ENCODE data around the gene PPP6R3.
"Not testable (repeated sequence)": the region's sequence is repeated elsewhere in the genome, so short reads cannot be mapped to it uniquely, and the experiment has no call there.

Gene PPP6R3

DNA sequence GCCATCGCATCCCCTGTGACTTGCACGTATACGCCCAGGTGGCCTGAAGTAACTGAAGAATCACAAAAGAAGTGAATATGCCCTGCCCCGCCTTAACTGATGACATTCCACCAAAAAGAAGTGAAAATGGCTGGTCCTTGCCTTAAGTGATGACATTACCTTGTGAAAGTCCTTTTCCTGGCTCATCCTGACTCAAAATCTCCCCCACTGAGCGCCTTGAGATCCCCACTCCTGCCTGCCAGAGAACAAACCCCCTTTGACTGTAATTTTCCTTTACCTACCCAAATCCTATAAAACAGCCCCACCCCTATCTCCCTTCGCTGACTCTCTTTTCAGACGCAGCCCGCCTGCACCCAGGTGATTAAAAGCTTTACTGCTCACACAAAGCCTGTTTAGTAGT lies 171.8 kb downstream of the PPP6R3 start:
- not testable (repeated sequence) for H3K4me1 Mint-ChIP-seq; H3K27ac Mint-ChIP-seq; H3K9me3 Mint-ChIP-seq; ATAC-seq (ENCODE audit: low read depth); H3K36me3 Mint-ChIP-seq; DNase-seq (ENCODE audit: low spot score in 2 of 2); H3K4me3 Mint-ChIP-seq
- H3K27me3 Mint-ChIP-seq: peaks cover 20% of the 10 kb centered on the region

DNA sequence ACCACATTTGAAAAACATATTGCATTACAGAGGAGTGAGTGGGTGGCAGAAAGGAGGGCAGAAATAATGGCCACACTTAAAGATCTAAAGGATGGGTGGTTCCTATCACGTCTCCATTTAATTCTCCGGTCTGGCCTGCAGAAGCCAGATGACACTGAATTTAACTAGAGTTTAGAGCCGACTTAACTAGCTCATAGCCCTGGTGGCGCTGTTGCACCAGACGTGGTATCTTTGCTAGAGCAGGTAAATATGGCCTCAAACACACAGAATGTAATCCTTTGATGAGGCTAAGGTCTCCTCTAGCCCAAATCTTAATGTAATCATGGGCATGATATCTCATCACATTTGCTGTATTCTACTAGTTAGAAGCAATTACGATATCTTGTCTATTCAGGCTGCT lies 172.2 kb downstream of the PPP6R3 start:
- H3K27me3 Mint-ChIP-seq: peaks cover 24% of the 10 kb centered on the region
- no peak overlapping the region for H3K27ac Mint-ChIP-seq
- no peak for DNase-seq (ENCODE audit: low spot score in 2 of 2)
- no peaks in the 10 kb centered on the region for H3K9me3 Mint-ChIP-seq
- no peaks in the 10 kb centered on the region for H3K4me1 Mint-ChIP-seq
- ATAC-seq (ENCODE audit: low read depth): peak; percentile 31
- no peaks in the 10 kb centered on the region for H3K36me3 Mint-ChIP-seq
- H3K4me3 Mint-ChIP-seq: no peak overlapping the region

DNA sequence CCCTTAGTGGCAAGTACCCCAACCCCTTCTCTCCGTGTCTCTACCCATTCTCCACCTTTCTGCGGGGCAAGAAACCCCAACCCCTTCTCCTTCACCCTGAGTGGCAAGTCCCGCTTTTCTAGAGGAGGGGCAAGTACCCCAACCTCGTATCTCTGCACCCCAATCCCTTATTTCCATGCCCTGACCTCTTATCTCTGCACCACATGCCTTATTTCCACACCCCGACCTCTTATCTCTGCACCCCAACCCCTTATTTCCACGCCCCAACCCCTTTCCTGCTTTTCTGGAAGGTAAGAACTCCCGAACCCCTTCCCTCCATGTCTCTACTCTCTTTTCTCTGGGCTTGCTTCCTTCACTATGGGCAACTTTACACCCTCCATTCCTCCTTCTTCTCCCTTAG lies 174.1 kb downstream of the PPP6R3 start:
- H3K27ac Mint-ChIP-seq: not testable (repeated sequence)

DNA sequence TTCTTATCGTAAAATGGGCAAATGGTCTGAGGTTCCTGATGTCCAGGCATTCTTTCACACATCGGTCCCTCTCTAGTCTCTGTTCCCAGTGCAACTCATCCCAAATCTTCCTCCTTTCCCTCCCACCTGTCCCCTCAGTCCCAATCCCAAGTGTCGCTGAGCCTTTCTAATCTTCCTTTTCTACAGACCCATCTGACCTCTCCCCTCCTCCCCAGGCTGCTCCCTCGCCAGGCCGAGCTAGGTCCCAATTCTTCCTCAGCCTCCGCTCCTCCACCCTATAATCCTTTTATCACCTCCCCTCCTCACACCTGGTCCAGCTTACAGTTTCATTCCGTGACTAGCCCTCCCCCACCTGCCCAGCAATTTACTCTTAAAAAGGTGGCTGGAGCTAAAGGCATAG lies 174.6 kb downstream of the PPP6R3 start:
- ATAC-seq (ENCODE audit: low read depth); H3K4me1 Mint-ChIP-seq; DNase-seq (ENCODE audit: low spot score in 2 of 2); H3K27ac Mint-ChIP-seq; H3K4me3 Mint-ChIP-seq; H3K9me3 Mint-ChIP-seq; H3K36me3 Mint-ChIP-seq: not testable (repeated sequence)
- H3K27me3 Mint-ChIP-seq: peaks cover 29% of the 10 kb centered on the region

More for the DNA sequence above, 174.1 kb downstream of the PPP6R3 start:
- H3K9me3 Mint-ChIP-seq; H3K4me3 Mint-ChIP-seq; H3K36me3 Mint-ChIP-seq; ATAC-seq (ENCODE audit: low read depth); H3K4me1 Mint-ChIP-seq; DNase-seq (ENCODE audit: low spot score in 2 of 2): not testable (repeated sequence)
- peaks cover 29% of the 10 kb centered on the region for H3K27me3 Mint-ChIP-seq

DNA sequence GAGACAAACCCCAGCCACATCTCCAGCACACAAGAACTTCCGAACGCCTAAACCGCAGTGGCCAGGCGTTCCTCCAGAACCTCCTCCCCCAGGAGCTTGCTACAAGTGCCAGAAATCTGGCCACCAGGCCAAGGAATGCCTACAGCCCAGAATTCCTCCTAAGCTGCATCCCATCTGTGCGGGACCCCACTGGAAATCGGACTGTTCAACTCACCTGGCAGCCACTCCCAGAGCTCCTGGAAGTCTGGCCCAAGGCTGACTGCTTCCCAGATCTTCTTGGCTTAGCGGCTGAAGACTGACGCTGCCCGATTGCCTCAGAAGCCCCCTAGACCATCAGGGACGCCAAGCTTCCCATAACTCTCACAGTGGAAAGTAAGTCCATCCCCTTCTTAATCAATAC lies 175.3 kb downstream of the PPP6R3 start:
- not testable (repeated sequence) for DNase-seq (ENCODE audit: low spot score in 2 of 2); H3K9me3 Mint-ChIP-seq; H3K27ac Mint-ChIP-seq; H3K36me3 Mint-ChIP-seq; ATAC-seq (ENCODE audit: low read depth); H3K4me1 Mint-ChIP-seq; H3K4me3 Mint-ChIP-seq
- H3K27me3 Mint-ChIP-seq: peaks cover 31% of the 10 kb centered on the region

DNA sequence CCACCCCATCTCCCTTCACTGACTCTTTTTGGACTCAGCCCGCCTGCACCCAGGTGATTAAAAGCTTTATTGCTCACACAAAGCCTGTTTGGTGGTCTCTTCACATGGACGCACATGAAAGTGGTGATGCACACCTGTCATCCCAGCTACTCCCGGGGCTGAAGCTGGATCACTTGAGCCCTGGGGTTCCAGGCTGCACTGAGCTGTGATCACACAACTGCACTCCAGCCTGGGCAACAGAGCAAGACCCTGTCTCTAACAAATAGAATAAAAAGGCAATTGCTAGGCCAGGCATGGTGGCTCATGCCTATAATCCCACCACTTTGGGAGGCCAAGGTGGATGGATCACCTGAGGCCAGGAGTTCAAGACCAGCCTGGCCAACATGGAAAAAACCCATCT lies 178.8 kb downstream of the PPP6R3 start:
- H3K4me1 Mint-ChIP-seq; H3K4me3 Mint-ChIP-seq; H3K27ac Mint-ChIP-seq; ATAC-seq (ENCODE audit: low read depth); H3K36me3 Mint-ChIP-seq; H3K9me3 Mint-ChIP-seq; DNase-seq (ENCODE audit: low spot score in 2 of 2): not testable (repeated sequence)
- peaks cover 29% of the 10 kb centered on the region for H3K27me3 Mint-ChIP-seq

DNA sequence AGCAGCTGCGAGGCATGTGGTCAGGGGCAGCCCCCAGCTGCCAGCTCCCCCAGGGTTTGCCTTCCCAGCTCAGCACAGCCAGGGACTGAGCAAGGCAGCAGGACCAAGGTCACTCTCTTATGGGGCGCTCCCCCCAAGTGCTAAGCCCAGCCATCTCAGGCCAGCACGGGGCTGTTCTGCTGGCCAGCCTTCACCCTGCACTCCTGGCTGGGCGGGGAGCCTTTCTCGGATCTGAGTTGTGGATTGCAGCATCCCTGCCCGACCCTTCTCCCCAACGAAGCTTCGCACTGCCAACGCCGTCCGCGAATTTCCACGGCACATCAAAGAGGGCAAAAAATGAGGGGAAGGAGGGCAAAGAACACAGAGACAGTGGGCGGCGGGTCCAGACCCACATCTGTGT lies 181.3 kb downstream of the PPP6R3 start:
- no peak overlapping the region for H3K27ac Mint-ChIP-seq
- H3K36me3 Mint-ChIP-seq: peaks cover 2% of the 10 kb centered on the region
- no peaks in the 10 kb centered on the region for H3K4me1 Mint-ChIP-seq
- DNase-seq (ENCODE audit: low spot score in 2 of 2): no peak
- peaks cover 8% of the 10 kb centered on the region for H3K9me3 Mint-ChIP-seq
- no peak for ATAC-seq (ENCODE audit: low read depth)
- peaks cover 14% of the 10 kb centered on the region for H3K27me3 Mint-ChIP-seq
- H3K4me3 Mint-ChIP-seq: no peak overlapping the region

DNA sequence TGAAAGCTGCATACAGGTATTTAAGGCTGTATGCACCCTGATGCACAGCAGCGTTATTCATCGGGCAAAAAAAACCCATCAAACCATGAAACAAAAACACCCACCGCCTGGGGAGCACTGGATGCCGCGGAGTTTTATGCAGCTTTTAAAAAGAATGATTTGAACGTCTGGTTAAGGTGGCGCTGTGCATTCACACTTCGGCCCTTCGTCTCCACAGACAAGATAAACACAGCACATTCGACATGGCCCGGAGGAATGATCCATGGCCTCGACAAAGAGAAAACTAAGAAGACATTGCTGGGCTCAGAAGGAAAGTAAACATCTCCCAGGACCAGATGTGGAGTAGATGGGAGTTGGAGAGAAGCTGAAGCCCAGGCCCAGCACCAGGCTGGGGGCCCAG lies 183.0 kb downstream of the PPP6R3 start:
- H3K4me3 Mint-ChIP-seq: no peak overlapping the region

DNA sequence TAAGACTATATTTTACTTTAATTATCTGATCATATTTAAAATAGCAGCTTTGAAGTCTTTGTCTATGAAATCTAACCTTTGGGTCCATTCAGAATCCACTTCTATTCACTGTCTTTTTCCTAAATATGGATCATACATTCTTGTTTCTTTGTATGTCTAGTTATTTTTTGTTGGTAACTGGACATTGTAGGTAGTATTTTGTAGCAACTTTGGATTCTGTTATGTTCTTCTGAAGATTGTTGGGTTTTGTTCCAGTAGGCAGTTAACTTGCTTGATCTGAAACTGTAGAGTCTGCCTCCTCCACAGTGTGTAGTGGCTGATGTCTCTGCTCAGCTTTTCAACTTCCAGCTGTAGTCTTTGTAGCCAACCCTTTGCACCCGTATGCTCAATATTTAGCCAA lies 186.3 kb downstream of the PPP6R3 start:
- Mint-ChIP-seq H3K4me1 (no peaks in the 10 kb centered on the region), H3K4me3 (no peak overlapping the region), H3K36me3 (peaks cover 2% of the 10 kb centered on the region), H3K27me3 (peaks cover 3% of the 10 kb centered on the region), H3K9me3 (peaks cover 14% of the 10 kb centered on the region), H3K27ac (no peak overlapping the region)
- no peak for ATAC-seq (ENCODE audit: low read depth)
- DNase-seq (ENCODE audit: low spot score in 2 of 2): no peak

More for the DNA sequence above, 183.0 kb downstream of the PPP6R3 start:
- Mint-ChIP-seq H3K27ac (no peak overlapping the region), H3K27me3 (peaks cover 3% of the 10 kb centered on the region), H3K4me1 (no peaks in the 10 kb centered on the region), H3K36me3 (peaks cover 2% of the 10 kb centered on the region), H3K9me3 (peaks cover 14% of the 10 kb centered on the region)
- ATAC-seq (ENCODE audit: low read depth): no peak
- no peak for DNase-seq (ENCODE audit: low spot score in 2 of 2)

DNA sequence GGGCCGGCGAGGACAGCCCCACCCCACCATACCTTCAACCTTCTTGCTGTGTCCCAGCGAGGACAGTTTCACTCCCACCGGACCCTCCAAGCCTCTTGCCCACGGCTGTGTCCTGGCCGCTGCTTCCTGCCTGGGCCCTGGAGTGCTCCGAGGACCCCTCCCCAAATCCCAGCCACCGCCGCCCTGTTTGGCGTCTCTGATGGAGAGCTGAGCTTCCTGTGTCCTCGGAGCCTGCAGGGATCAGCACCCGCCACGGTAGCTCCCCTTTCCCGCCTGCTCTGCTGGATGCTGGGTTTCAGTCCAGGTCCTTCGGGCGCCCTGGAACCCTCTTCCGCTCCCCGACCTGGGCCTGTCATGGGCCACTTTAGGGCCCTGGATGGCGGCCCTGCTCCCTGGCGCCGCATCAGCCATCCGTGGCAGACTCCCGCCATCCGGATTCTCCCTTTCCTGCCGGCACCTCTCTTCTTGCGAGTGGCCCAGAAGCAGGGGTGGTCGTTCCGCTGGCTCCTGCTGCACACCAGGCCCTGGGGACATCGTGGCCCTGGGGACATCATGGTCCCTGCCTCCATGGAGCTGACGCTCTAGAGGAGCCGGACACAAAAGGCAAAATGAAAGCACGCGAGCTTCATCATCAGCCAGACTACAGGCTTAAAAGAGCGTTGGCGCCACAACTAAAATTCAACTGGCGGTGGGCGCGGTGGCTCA lies 189.5 kb downstream of the PPP6R3 start:
- peaks cover 2% of the 10 kb centered on the region for H3K4me1 Mint-ChIP-seq
- H3K9me3 Mint-ChIP-seq: peaks cover 10% of the 10 kb centered on the region
- ATAC-seq (ENCODE audit: low read depth) (no peak), DNase-seq (ENCODE audit: low spot score in 2 of 2) (no peak)
- no peaks in the 10 kb centered on the region for H3K36me3 Mint-ChIP-seq
- H3K4me3 Mint-ChIP-seq: no peak overlapping the region
- peaks cover 6% of the 10 kb centered on the region for H3K27me3 Mint-ChIP-seq
- H3K27ac Mint-ChIP-seq: no peak overlapping the region

DNA sequence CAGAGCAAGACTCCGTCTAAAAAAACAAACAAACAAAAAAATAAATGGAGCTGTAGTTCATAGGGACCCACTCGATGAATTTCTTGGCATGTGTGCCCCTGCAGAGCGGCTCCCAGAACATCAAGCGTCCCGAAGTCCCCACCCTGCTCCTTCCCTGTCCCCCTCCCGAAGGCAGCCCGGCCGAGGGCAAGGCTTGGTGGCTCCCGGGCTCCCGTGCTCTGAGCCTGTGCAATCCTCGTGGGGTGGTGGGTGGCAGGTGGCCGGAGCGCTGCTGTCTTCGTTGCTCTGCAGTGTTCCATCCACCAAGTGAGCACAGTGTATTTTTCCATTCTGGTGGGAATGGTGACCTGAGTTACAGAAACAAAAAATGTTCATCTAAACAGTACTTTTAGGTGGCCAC lies 190.2 kb downstream of the PPP6R3 start:
- ATAC-seq (ENCODE audit: low read depth) (no peak), DNase-seq (ENCODE audit: low spot score in 2 of 2) (no peak)
- no peaks in the 10 kb centered on the region for H3K36me3 Mint-ChIP-seq
- H3K4me1 Mint-ChIP-seq: peaks cover 2% of the 10 kb centered on the region
- peaks cover 10% of the 10 kb centered on the region for H3K9me3 Mint-ChIP-seq
- no peak overlapping the region for H3K27ac Mint-ChIP-seq
- peaks cover 6% of the 10 kb centered on the region for H3K27me3 Mint-ChIP-seq
- no peak overlapping the region for H3K4me3 Mint-ChIP-seq

DNA sequence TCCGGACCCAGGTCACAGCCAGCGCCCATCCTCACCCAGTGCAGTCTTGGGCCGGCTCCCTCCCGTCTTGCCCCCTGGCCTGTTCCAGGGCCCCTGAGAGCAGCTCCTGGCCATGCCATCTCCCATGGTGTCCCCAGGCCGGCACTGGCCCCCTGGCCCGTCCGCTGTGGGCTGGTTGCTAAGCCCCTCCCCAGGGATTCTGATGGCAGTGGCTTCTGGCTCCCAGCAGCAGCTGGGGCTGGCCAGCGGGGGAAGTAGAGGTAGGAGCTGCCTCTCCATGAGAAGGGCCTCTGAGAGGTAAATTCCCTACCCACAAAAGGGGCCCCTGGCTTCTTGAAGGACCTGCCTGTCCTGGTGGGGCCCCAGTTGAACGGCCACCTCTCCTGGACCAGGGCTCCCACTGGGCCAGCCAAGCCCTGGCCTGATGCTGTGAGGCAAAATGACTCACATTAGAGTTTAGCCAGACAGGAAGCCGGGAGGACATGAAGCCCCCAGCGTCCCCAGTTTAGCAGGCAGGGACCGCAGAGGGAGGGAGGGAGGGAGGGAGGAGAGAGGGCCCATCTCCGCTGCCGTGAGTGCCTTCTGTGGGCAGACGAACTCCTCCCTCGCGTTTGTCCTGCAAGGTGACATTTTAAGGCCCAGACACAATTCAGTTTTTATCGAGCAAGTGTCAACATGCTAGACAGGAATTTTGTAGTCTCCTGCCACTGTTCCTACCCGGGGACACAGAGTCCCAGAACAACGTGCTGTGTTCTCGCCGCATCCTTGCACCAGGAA lies 190.8 kb downstream of the PPP6R3 start:
- Mint-ChIP-seq H3K36me3 (no peaks in the 10 kb centered on the region), H3K4me1 (peaks cover 2% of the 10 kb centered on the region), H3K4me3 (no peak overlapping the region), H3K27ac (no peak overlapping the region), H3K9me3 (peaks cover 9% of the 10 kb centered on the region), H3K27me3 (peaks cover 9% of the 10 kb centered on the region)
- no peak for DNase-seq (ENCODE audit: low spot score in 2 of 2)
- no peak for ATAC-seq (ENCODE audit: low read depth)

DNA sequence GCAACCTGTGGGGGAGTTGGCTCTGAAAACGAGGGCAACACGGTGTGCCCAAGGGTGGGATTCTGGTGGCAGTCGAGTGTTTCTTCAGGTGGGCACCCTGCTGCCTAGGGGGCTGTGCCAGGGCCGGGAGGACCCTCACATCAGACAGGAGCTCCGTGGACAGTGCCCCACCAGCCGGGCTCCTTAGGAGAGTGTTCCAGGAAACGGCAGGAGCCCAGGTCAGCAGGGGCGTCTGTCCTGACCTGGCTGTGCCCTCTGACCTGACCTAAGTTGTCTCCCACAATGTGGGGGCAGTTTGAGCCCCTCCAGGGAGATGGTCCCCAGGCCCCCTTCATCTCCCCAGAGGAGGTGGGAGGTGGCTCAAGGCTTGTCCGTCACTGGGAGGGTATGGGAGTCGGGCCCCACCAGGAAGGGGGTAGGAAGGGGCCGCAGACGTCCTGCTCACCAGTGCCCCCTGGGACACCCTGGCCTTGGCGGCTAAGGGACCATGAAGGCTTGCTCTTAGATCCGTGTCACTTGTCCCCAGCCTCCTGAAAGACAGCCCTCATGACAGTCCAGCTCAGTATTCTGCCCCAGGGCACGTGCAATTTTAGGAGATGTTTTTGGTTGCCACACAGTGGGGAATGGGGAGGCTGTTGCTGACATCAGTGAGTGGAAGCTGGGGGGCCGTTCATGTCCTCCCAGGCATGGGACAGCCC lies 191.6 kb downstream of the PPP6R3 start:
- Mint-ChIP-seq H3K27ac (no peak overlapping the region), H3K4me1 (peaks cover 2% of the 10 kb centered on the region), H3K9me3 (peaks cover 5% of the 10 kb centered on the region), H3K27me3 (peaks cover 10% of the 10 kb centered on the region), H3K36me3 (no peaks in the 10 kb centered on the region), H3K4me3 (no peak overlapping the region)
- DNase-seq (ENCODE audit: low spot score in 2 of 2) (no peak), ATAC-seq (ENCODE audit: low read depth) (no peak)

DNA sequence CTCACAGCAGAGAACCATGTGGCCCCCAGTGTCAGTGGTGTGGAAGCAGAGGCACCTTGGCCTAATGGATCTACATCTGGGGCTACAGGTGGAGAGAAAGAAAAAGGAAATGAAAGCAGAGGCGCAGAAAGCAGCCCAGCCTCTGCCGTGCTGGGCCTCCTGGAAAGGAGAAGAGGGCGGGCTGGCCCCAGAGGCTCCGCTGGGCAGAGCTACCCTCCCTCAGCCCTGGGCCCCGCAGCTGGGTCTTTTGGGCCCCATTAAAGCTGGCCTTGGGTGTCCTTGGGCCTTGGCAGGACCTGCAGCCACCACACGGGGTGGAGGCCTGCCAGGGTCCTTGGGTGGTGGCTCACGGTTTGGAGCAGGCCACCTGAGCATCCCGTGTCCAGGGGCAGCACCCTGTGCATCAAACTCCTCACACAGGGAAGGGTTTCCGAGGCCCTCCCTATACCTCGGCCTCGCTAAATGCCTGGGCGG lies 192.2 kb downstream of the PPP6R3 start:
- peaks cover 1% of the 10 kb centered on the region for H3K9me3 Mint-ChIP-seq

More for the DNA sequence above, 192.2 kb downstream of the PPP6R3 start:
- Mint-ChIP-seq H3K27me3 (peaks cover 12% of the 10 kb centered on the region), H3K4me1 (peaks cover 2% of the 10 kb centered on the region), H3K36me3 (no peaks in the 10 kb centered on the region), H3K27ac (no peak overlapping the region), H3K4me3 (no peak overlapping the region)
- ATAC-seq (ENCODE audit: low read depth) (peak; percentile 38), DNase-seq (ENCODE audit: low spot score in 2 of 2) (no peak)
